ENCODE data around the gene ZNF28.
A peak's percentile ranks its signal among the peaks of the same experiment; 100 is the strongest.
"Not testable (repeated sequence)": the region's sequence is repeated elsewhere in the genome, so short reads cannot be mapped to it uniquely, and the experiment has no call there.

ZNF28 gene

DNA sequence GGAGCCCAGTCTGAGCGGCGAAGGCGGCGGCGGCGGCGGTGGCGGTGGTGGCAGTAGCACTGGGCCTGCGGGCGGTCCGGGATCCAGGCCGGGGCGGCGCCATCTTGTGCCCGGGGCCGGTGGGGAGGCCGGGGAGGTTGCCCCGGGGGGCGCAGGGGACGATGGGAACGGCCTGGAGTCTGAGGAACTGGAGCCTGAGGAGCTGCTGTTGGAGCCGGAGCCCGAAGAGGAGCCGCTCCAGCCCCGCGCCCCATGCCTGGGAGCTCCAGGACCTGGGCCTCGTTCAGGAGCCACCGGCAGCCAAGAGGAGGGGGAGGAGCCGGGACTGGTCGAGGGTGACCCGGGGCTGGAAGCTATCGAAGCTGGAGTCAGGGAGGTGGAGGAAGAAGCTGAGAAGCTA, 11.6 kb downstream of the ZNF28 start:
- TF ChIP-seq, protein P1, sequence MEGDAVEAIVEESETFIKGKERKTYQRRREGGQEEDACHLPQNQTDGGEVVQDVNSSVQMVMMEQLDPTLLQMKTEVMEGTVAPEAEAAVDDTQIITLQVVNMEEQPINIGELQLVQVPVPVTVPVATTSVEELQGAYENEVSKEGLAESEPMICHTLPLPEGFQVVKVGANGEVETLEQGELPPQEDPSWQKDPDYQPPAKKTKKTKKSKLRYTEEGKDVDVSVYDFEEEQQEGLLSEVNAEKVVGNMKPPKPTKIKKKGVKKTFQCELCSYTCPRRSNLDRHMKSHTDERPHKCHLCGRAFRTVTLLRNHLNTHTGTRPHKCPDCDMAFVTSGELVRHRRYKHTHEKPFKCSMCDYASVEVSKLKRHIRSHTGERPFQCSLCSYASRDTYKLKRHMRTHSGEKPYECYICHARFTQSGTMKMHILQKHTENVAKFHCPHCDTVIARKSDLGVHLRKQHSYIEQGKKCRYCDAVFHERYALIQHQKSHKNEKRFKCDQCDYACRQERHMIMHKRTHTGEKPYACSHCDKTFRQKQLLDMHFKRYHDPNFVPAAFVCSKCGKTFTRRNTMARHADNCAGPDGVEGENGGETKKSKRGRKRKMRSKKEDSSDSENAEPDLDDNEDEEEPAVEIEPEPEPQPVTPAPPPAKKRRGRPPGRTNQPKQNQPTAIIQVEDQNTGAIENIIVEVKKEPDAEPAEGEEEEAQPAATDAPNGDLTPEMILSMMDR (conservative IDR thresholded peaks at IDR 0.05; ENCODE audit: low read depth, low read length) = no peak
- no peak for DNase-seq (ENCODE audit: low read depth)
- H3K4me3 ChIP-seq (ENCODE audit: low read length) = no peak overlapping the region

DNA sequence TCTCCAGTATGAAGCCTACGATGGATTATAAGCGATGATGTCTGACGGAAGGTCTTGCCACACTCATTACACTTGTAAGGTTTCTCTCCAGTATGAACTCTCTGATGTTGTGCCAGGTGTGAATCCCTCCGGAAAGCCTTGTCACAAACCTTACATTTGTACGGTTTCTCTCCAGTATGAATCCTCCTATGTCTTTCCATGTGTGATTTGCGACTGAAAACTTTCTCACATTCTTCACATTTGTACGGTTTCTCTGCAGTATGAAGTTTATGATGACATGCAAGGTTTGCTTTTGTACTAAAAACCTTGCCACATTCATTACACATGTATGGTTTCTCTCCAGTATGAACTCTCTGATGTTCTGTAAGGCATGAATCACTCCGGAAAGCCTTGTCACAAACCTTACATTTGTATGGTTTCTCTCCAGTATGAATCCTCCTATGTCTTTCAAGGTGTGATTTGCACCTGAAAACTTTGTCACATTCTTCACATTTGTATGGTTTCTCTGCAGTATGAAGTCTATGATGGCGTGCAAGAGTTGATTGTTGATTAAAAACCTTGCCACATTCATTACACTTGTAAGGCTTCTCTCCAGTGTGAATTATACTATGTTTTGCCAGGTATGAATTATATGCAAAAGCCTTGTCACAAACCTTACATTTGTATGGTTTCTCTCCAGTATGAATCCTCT, 21.3 kb downstream of the ZNF28 start:
- not testable (repeated sequence) for DNase-seq (ENCODE audit: low read depth)

DNA sequence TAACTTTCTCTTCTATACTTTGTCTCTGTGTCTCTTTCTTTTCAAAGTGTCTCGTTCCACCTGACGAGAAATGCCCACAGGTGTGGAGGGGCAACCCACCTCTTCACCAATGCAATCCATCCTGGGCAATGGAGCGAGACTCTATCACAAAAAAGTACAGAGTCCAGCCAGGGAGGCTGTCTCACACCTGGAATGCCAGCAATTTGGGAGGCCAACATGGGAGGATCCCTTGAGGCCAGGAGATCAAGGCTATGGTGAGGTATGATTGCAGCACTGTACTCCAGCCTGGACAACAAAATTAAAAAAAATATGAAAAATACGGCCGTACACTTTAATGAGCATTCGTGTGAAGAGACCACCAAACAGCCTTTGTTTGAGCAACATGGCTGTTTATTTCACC, 32.0 kb downstream of the ZNF28 start:
- H3K4me3 ChIP-seq (ENCODE audit: low read length) = no peak overlapping the region
- TF ChIP-seq, protein P1 (conservative IDR thresholded peaks at IDR 0.05; ENCODE audit: low read depth, low read length) = no peak
- no peak for DNase-seq (ENCODE audit: low read depth)

More for the DNA sequence above, 21.3 kb downstream of the ZNF28 start:
- not testable (repeated sequence) for H3K4me3 ChIP-seq (ENCODE audit: low read length)

DNA sequence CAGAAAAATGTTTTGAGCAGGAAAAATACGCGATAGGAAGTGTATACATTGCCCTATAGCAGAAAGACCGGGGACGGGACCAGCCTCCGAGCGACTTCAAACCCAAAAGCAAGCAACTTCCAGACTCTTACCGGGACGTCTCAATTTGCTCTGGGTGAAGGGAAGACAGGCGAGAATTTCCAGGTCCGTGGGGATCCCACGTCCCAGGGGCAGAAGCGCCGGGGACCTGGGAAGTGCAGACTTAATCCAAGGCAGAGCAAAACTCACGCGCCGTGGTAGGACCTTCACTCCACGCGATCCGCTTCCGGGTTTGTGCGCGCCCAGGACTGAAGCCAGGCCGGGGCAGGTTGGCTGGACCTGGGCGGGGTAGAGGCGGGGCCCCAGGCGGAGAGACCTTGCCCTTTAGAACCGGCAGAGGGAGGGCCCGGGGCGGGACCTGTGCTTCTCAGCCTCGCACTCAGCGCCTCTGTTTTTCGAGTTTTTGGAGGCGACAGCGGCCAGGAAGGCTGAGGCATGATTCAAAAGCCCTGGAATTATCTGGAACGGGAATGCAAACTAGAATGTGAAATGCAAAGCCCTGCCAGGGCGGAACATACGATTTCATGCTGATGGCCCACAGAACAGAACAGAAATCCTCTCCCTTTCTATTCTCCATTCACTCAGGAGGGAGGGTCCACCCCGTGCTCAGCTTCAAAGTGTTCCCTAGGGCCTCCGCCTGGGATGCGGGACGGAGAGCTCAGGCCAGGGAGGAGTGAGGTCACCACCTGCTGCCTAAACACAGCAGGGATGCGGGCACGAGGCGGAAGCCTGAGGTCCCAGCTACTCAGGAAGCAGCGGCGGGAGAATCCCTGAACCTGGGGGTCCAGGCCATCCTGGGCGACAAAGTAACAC, 34.7 kb downstream of the ZNF28 start, which contains the start of gene ZNF600:
ZNF600 (minus strand) TSS at position 328 of the 891 bp plus-strand sequence. CDS start 7,903 bp downstream, outside the sequence.
- peak within 1 kb of the TSS; percentile 61 for H3K4me3 ChIP-seq (ENCODE audit: low read length)
- TF ChIP-seq, protein P1 (conservative IDR thresholded peaks at IDR 0.05; ENCODE audit: low read depth, low read length) = peak; percentile 10
- peak; percentile 16 for DNase-seq (ENCODE audit: low read depth)

DNA sequence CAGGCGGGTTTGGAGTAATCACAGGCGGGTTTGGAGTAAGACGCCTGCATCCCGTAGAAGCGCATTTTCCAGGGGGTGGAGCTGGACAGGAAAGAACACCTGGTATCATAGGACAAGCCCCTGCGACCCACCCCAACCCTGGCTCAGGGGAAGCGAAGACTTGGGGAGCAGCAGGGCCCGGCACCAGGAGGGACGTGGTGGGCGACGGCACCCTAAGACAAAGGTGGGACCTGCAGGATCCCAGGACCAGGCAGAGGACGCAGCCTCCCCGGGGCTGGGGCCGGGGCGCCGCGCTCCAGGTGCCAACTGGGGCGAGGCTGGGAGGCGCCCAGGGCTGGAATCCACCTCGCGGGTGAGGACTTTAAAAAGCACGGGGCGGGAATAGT, 35.4 kb downstream of the ZNF28 start:
- TF ChIP-seq, protein P1 (conservative IDR thresholded peaks at IDR 0.05; ENCODE audit: low read depth, low read length) = no peak
- no peak for DNase-seq (ENCODE audit: low read depth)
- H3K4me3 ChIP-seq (ENCODE audit: low read length) = peak overlapping the region; percentile 61

DNA sequence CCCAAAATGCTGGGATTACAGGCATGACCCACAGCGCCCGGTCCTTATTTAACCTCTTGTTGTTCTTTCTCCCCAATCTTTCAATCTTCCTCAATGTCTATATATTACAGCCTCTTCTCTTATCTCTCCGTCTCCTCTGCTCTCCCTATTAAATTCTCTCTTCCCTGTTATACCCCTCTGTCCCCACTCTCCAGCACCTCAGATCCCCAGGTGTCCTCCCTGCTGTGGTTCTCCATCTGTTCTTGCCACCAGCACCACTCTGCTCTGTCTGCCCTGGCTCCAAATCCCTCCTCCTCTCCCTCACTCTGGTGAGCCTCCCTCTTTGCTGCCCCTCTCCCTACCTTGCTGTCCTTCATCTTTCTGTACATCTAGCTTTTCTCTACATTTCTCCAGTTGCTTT, 35.9 kb downstream of the ZNF28 start:
- H3K4me3 ChIP-seq (ENCODE audit: low read length) = no peak overlapping the region
- DNase-seq (ENCODE audit: low read depth) = no peak
- TF ChIP-seq, protein P1 (conservative IDR thresholded peaks at IDR 0.05; ENCODE audit: low read depth, low read length) = no peak

DNA sequence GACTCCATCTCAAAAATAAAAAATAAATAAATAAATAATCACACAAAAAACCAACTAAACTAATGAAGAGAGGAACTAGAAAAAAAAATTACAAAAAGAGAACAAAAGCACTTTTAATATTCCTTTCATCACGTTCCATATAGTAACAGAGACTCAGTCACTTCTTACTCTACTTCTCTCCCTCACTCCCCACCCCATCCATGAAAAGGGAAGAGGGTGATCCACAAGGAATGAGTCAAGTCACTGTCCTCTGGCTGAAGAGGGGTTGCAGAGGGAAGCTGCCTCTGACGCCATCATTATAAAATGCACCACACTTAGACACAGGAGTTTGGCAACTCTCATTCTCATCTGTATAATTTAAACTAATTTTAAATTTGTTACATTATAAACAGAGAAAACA, 38.6 kb downstream of the ZNF28 start:
- DNase-seq (ENCODE audit: low read depth); H3K4me3 ChIP-seq (ENCODE audit: low read length): not testable (repeated sequence)

DNA sequence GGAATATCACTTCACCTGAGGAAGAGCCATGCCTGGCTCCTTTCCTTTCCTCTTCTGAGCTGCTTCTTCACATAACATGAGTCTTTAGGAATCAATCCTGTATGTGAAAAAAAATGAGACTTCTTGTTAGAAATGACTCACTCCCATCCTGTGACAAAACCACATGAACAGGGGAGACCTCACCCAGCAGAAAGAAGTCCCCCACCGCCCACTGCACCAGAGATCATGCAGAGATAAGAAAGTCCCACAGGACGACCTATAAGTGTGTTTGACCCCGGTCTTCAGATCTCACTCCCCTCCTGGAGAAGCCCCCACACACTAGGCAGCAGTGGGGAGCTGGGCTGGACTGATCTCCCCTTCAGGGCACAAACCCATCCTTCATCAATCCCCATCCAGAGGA, 42.6 kb downstream of the ZNF28 start:
- no peak for DNase-seq (ENCODE audit: low read depth)
- TF ChIP-seq, protein P1 (conservative IDR thresholded peaks at IDR 0.05; ENCODE audit: low read depth, low read length) = no peak
- H3K4me3 ChIP-seq (ENCODE audit: low read length) = no peak overlapping the region

DNA sequence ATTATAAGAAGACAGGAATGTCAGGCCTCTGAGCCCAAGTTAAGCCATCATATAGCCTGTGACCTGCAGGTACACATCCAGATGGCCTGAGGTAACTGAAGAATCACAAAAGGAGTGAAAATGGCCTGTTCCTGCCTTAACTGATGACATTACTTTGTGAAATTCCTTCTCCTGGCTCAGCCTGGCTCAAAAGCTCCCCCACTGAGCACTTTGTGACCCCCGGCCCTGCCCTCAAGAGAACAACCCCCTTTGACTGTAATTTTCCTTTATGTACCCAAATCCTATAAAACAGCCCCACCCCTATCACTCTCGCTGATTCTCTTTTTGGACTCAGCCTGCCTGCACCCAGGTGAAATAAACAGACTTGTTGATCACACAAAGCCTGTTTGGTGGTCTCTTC, 65.0 kb downstream of the ZNF28 start:
- not testable (repeated sequence) for DNase-seq (ENCODE audit: low read depth); H3K4me3 ChIP-seq (ENCODE audit: low read length)

Data from retinal pigment epithelial cell (primary cell).